GM12891 (cell line): ENCODE data around the gene CLEC20A.

Experiments used
- POLR2A ChIP-seq: IDR thresholded peaks from 2 replicates; pipeline ENCODE4 v1.6.1; 2011; ENCODE audit warnings: low read depth, low read length, control low read depth
- POLR2AphosphoS5 ChIP-seq: IDR thresholded peaks from 2 replicates; pipeline ENCODE4 v1.6.1; 2011; ENCODE audit warnings: low read depth, low read length, control low read depth
- SPI1 ChIP-seq: IDR thresholded peaks from 2 replicates; pipeline ENCODE4 v1.6.1; 2011; ENCODE audit warnings: low read depth, low read length, control low read depth
- TAF1 ChIP-seq: IDR thresholded peaks from 2 replicates; pipeline ENCODE4 v1.6.1; 2011; ENCODE audit warnings: low read depth, low read length, control low read depth

GRCh38 chr1:178509414-178510007 is 12.7 kb upstream of the CLEC20A start:
- no peak for TF ChIP-seq POLR2AphosphoS5
- no peak for TF ChIP-seq POLR2A
- no peak for TF ChIP-seq TAF1
- TF ChIP-seq SPI1, result no peak
